Adipocyte (in vitro differentiated cells): ENCODE data around the gene EPN1.
"Not testable (repeated sequence)": the region's sequence is repeated elsewhere in the genome, so short reads cannot be mapped to it uniquely, and the experiment has no call there.

Source experiments
- DNase-seq: peaks from one replicate; pipeline ENCODE4 v3.0.0-alpha.2; 2015; ENCODE audit warnings: low read depth
- H3K27me3 ChIP-seq: replicated peaks from 2 replicates; pipeline ENCODE4 v1.7.0; 2013; ENCODE audit warnings: mild to moderate bottlenecking, low read length, moderate library complexity; ENCODE audit not compliant: control insufficient read depth, insufficient read depth
- H3K36me3 ChIP-seq: 2 replicates; pipeline ENCODE4 v1.7.0; 2013; ENCODE audit warnings: low read length, mild to moderate bottlenecking, moderate library complexity; ENCODE audit not compliant: control insufficient read depth, insufficient read depth, severe bottlenecking
- H3K4me1 ChIP-seq: 2 replicates; pipeline ENCODE4 v1.7.0; 2013; ENCODE audit warnings: mild to moderate bottlenecking, low read length, moderate library complexity; ENCODE audit not compliant: control insufficient read depth, insufficient read depth
- H3K4me3 ChIP-seq: 2 replicates; pipeline ENCODE4 v1.7.0; 2013; ENCODE audit warnings: mild to moderate bottlenecking, low read length, moderate library complexity
- H3K9ac ChIP-seq: 2 replicates; pipeline ENCODE4 v1.7.0; 2013; ENCODE audit warnings: mild to moderate bottlenecking, low read length, moderate library complexity
- H3K9me3 ChIP-seq: 2 replicates; pipeline ENCODE4 v1.7.0; 2013; ENCODE audit warnings: mild to moderate bottlenecking, low read length, moderate library complexity; ENCODE audit not compliant: control insufficient read depth

EPN1 gene

DNA sequence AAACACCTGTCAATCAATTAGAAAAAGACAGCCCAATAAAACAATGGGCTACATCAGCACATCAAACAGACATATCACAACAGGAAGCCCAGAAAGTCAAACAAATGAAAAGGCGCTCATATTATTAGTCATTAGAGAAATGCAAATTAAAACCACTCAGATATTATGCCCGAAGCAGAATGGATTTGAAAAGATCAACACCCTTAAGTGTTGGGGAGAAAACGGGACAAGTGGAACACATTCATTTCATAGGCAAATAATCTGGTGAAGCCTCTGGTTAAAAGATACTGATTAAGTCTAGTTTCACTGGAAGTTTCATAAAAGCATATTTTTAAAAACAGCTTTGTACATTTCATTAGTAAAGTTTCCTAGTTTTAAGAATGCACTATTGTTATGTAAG lies 45.8 kb downstream of the EPN1 start:
- H3K9me3 ChIP-seq: peaks cover 4% of the 10 kb centered on the region
- no peaks in the 10 kb centered on the region for H3K4me1 ChIP-seq
- no peaks in the 10 kb centered on the region for H3K27me3 ChIP-seq
- no peak overlapping the region for H3K9ac ChIP-seq
- no peak for DNase-seq
- H3K4me3 ChIP-seq: no peak overlapping the region
- H3K36me3 ChIP-seq: no peaks in the 10 kb centered on the region

DNA sequence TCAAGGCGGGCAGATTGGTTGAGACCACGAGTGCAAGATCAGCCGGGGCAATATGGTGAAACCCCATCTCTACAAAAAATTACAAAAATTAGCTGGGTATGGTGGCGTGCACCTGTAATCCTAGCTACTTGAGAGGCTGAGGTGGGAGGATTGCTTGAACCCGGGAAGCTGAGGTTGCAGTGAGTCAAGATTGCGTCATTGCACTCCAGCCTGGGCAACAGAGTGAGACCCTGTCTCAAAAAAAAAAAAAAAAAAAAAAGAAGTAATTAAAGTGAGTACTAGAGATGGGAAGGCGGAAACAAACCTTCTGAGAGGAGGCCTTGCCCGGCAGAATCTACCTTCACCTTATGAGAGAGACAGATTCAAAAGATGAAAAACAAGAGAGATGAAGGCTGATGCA lies 48.5 kb downstream of the EPN1 start:
- no peak overlapping the region for H3K9ac ChIP-seq
- no peaks in the 10 kb centered on the region for H3K36me3 ChIP-seq
- H3K27me3 ChIP-seq: no peaks in the 10 kb centered on the region
- H3K4me3 ChIP-seq: no peak overlapping the region
- H3K9me3 ChIP-seq: peaks cover 4% of the 10 kb centered on the region
- no peak for DNase-seq
- no peaks in the 10 kb centered on the region for H3K4me1 ChIP-seq

DNA sequence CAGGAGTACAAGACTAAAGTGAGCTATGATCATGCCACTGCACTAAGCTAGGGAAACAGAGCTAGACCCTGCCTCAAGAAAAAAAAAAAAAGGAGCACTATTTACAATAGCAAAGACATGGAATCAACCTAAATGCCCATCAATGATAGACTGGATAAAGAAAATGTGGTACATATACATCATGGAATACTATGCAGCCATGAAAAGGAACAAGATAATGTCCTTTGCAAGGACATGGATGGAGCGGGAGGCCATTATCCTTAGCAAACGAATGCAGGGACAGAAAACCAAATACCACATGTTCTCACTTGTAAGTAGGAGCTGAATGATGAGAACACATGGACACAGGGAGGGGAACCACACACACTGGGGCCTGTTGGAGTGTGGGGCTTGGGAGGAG lies 55.4 kb downstream of the EPN1 start:
- H3K9me3 ChIP-seq, H3K27me3 ChIP-seq, H3K9ac ChIP-seq, H3K36me3 ChIP-seq, H3K4me1 ChIP-seq, DNase-seq, H3K4me3 ChIP-seq: not testable (repeated sequence)

DNA sequence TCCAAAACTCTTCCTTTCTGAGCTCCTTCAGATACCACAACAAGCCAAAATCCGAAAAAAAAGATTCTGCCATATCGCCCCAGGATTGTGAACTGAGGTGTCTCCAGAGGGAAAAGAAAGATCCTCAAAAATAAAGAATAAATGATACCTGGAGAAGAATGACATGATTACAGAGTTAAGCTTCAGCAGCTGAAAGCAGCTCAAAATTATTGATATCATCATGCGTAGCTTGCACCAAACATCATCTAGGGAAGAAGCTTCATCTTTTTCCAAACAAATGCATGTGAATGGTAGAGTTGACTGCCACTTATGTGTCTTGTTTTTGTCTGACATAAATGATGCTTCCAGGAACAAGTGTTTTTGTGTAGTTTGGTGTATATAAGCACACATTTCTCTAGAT lies 63.3 kb downstream of the EPN1 start, which contains the start of gene NLRP9:
NLRP9 (minus strand) TSS at position 101 of the 400 bp plus-strand sequence; CDS start at position 73, 28 bp downstream.
- Histone ChIP-seq H3K9me3 (no peaks in the 10 kb centered on the region), H3K36me3 (no peaks in the 10 kb centered on the region), H3K4me1 (no peaks in the 10 kb centered on the region), H3K27me3 (no peaks in the 10 kb centered on the region), H3K9ac (no peak within 1 kb of the TSS), H3K4me3 (no peak within 1 kb of the TSS)
- no peak for DNase-seq

DNA sequence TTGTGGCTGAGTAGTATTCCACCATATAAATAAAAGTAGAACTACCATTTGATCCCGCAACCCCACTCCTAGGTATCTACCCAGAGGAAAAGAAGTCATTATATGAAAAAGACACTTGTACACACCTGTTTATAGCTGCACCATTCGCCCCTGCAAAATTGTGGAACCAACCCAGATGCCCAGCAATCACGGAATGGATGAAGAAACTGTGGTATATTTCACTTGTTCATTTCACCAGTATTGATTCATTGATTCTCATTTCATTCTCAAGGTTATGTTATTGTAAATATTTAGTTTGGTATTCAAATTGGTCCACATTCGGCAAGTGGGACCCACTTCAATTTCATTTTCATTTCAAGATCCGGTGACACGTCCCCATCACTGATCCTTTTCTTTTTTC lies 75.7 kb downstream of the EPN1 start:
- Histone ChIP-seq H3K4me3 (no peak overlapping the region), H3K9ac (no peak overlapping the region), H3K4me1 (no peaks in the 10 kb centered on the region), H3K36me3 (no peaks in the 10 kb centered on the region), H3K27me3 (no peaks in the 10 kb centered on the region), H3K9me3 (no peaks in the 10 kb centered on the region)
- no peak for DNase-seq

DNA sequence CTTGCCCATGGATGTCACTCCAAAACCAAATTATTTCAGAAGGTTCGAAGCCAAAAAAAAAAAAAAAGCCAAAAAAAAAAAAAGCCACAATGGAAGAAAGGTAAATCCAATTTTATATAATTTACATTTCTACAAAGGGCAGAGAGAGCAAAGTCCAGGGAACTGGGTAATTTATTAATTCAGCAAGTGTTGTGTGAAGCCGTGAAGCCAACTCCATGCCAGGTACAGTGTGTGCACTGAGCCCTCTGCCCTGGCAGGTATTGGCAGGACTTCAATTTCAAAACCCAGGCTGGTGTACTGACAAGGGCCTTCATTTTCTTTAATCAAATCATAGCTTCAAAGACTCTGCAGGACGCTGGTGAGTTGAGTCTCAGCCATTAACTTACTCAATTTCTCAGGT lies 78.4 kb downstream of the EPN1 start:
- no peak overlapping the region for H3K4me3 ChIP-seq
- no peaks in the 10 kb centered on the region for H3K4me1 ChIP-seq
- H3K36me3 ChIP-seq: no peaks in the 10 kb centered on the region
- H3K9ac ChIP-seq: no peak overlapping the region
- no peak for DNase-seq
- no peaks in the 10 kb centered on the region for H3K9me3 ChIP-seq
- no peaks in the 10 kb centered on the region for H3K27me3 ChIP-seq

DNA sequence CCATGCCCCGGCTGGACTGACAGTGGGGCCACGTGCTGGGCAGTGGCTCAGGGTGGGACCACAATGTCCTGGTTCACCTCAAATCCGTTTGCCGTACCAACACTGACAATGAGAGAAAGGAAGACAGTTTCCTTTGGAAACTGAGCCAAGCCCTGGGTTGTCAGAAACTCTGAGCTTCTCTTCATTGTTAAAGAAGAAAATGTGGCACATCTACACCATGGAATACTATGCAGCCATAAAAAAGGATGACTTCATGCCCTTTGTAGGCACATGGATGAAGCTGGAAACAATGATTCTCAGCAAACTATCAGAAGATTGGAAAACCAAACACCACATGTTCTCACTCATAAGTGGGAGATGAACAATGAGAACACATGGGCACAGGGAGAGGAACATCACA lies 81.8 kb downstream of the EPN1 start:
- DNase-seq, H3K9ac ChIP-seq, H3K36me3 ChIP-seq, H3K4me1 ChIP-seq, H3K4me3 ChIP-seq, H3K9me3 ChIP-seq, H3K27me3 ChIP-seq: not testable (repeated sequence)

DNA sequence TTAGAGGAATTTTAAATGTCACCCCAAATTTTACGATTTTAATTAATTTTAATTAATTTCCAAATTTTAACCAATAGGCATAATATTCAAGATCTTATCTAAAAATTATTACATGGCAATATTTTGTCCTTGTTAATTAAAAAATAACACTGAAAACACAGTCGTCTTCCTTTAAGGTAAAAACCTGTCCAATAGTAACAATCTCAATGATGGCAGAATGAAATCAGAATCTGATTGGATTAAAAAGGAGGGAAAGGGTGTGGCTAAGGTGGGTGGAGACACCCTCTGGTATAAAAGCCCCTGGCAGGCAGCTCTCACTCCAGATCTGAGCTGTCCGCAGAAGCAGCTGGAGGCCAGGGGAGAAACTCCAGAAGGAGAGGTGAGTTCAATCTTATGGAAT lies 83.8 kb downstream of the EPN1 start, which contains the start of gene RFPL4A:
RFPL4A (plus strand) TSS at position 301 of the 400 bp plus-strand sequence. CDS start 2,704 bp downstream, outside the sequence.
- not testable (repeated sequence) for H3K36me3 ChIP-seq, H3K4me3 ChIP-seq, H3K4me1 ChIP-seq, DNase-seq, H3K27me3 ChIP-seq, H3K9me3 ChIP-seq, H3K9ac ChIP-seq
